Natural killer cell (primary cell): Measurements from ENCODE around the gene STX8. TPM values are rescaled to one million over a fixed set of nuclear protein-coding genes. Genes with fewer than 3 reads are reported as not detected.

Source experiments
- ATAC-seq, 3 donors: fragments of 150-1000 bp in 2 of 3; fragments of 200-7000 bp in 1 of 3; cut with Tn5 transposase; 1 replicate in 1 of 3; 2 replicates in 2 of 3; pipeline ENCODE4 v1.10.0; 2021; ENCODE audit warnings: mild to moderate bottlenecking in 2 of 3, moderate library complexity in 2 of 3
- DNase-seq, 2 donors: peaks; one replicate each; pipeline versions ENCODE4 v3.0.0 to v3.0.0-alpha.2; 2013 to 2021; ENCODE audit warnings: mixed read lengths in 1 of 2
- H3K27ac ChIP-seq: one replicate; pipeline ENCODE4 v1.5.1; 2013; ENCODE audit warnings: mild to moderate bottlenecking, low read length
- H3K27me3 ChIP-seq: one replicate; pipeline ENCODE4 v1.6.1; 2013; ENCODE audit warnings: low read length; ENCODE audit not compliant: control insufficient read depth, insufficient read depth
- H3K36me3 ChIP-seq: one replicate; pipeline ENCODE4 v1.6.1; 2013; ENCODE audit warnings: low read length; ENCODE audit not compliant: control insufficient read depth, insufficient read depth
- H3K4me1 ChIP-seq: one replicate; pipeline ENCODE4 v1.6.1; 2013; ENCODE audit warnings: low read length; ENCODE audit not compliant: control insufficient read depth, insufficient read depth
- H3K4me3 ChIP-seq: one replicate; pipeline ENCODE4 v1.5.1; 2013; ENCODE audit warnings: low read length
- H3K9me3 ChIP-seq: one replicate; pipeline ENCODE4 v1.6.1; 2013; ENCODE audit warnings: low read length; ENCODE audit not compliant: control insufficient read depth, insufficient read depth
- H3K27ac Mint-ChIP-seq, 2 donors: one replicate each; pipeline ENCODE4 v1.8.0; 2022; ENCODE audit warnings: mild to moderate bottlenecking in 2 of 2, mixed read lengths in 2 of 2, moderate library complexity in 1 of 2
- H3K27me3 Mint-ChIP-seq, 2 donors: one replicate each; pipeline ENCODE4 v1.8.0; 2022; ENCODE audit warnings: low read depth in 2 of 2, mixed read lengths in 2 of 2
- H3K36me3 Mint-ChIP-seq: one replicate; pipeline ENCODE4 v1.8.0; 2022; ENCODE audit warnings: mixed read lengths
- H3K4me1 Mint-ChIP-seq, 2 donors: one replicate each; pipeline ENCODE4 v1.8.0; 2022; ENCODE audit warnings: mixed read lengths in 2 of 2
- H3K4me3 Mint-ChIP-seq: one replicate; pipeline ENCODE4 v1.8.0; 2022; ENCODE audit warnings: mild to moderate bottlenecking, moderate library complexity, mixed read lengths
- H3K9me3 Mint-ChIP-seq, 2 donors: one replicate each; pipeline ENCODE4 v1.8.0; 2022; ENCODE audit warnings: mixed read lengths in 2 of 2
- WGBS: methylation state at CpG from one replicate; pipeline ENCODE4 v1.1.7; 2013; ENCODE audit warnings: missing lambda C conversion rate; ENCODE audit not compliant: insufficient coverage; 5-methylcytosine and 5-hydroxymethylcytosine counted together
- intact Hi-C: fragments of 100-400 bp; cut with micrococcal nuclease; formaldehyde crosslinking; loops from one replicate; pipeline ENCODE4 v1.14.2; 2022
- total RNA-seq, 4 donors: library from RNA; stranded (reverse); fragments of 120-200 nt in 1 of 4; gene quantifications; one replicate each; pipeline versions ENCODE4 v1.2.3 to v1.2.4, GENCODE V29; 2013 to 2022
- TF ChIP-seq, protein P1 (sequence below): fragments of 200-600 bp; IDR thresholded peaks from one replicate; pipeline ENCODE4 v1.8.0; 2022; ENCODE audit warnings: antibody characterized with exemption

The STX8 gene
- total RNA-seq, 3 donors from 2014 or later (not counting 1 experiment from before 2014, with no cell fraction given) = 96.3 to 141 (median 120) TPM

DNA sequence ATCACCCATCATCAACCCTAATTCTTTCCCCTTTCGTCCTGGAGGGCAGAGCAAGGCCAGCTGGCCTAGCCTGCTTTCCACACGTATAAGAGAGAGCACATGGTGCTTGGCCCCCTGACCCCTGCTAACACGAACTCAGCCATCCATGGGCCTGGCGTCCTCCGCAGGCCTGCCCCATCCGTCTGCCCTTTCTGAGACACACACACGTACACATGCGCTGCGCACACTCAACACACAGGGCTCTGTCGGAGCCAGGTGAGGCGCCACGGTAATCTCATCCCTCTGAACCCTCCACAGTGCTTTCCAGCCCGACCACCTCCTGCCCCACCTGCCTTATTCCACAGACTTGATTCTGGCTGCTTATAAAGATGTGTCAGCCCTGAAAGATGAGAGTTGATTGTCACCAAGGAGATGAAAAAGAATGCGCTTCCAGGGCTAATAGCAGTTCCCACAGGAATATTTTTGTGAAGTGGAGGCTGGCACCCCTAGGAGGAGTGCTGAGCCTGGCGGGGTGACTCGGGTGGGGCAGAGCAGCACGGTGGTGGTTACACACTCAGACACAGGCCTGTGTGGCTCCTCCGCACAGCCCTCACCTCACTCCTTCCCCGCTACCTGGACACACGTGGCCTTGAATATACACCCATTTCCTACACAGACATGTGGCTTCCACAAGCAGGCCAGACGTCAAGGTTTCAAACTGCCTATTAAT is 326.2 kb downstream of the STX8 start:
- 87% methylated on average over 21 of the region's 21 CpGs for WGBS
- no peak overlapping the region for H3K27ac Mint-ChIP-seq

DNA sequence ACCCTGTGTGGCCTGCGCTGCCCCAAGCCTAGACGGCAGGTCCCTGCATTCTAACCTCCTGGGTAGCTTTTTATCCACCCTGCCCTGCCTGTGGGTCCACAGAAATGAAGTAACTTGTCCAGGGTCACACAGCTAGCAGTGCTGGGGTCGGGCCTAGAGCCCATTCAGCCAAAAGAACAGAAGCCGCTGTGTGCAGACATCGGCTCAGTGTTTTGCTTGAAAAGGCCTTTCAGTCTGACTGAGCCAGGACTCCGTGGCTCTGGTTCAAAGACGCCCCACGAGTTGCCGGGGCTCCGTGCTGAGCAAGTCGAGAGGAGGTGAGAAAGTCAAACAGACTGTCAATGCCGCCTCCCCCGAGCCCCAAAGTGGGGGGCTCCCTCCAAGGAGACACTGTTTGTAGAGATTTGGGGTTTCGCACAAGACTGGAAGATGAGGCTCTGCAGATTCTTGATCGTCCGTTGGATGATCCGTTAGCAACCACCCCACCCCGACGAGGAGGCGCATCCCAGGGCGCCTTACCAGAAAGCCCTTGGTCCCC is 328.1 kb downstream of the STX8 start:
- Mint-ChIP-seq H3K4me1 (no peaks in the 10 kb centered on the region), H3K27ac (no peak overlapping the region), H3K4me3 (no peak overlapping the region), H3K27me3 (no peaks in the 10 kb centered on the region), H3K9me3 (no peaks in the 10 kb centered on the region), H3K36me3 (no peaks in the 10 kb centered on the region)
- TF ChIP-seq, protein P1, sequence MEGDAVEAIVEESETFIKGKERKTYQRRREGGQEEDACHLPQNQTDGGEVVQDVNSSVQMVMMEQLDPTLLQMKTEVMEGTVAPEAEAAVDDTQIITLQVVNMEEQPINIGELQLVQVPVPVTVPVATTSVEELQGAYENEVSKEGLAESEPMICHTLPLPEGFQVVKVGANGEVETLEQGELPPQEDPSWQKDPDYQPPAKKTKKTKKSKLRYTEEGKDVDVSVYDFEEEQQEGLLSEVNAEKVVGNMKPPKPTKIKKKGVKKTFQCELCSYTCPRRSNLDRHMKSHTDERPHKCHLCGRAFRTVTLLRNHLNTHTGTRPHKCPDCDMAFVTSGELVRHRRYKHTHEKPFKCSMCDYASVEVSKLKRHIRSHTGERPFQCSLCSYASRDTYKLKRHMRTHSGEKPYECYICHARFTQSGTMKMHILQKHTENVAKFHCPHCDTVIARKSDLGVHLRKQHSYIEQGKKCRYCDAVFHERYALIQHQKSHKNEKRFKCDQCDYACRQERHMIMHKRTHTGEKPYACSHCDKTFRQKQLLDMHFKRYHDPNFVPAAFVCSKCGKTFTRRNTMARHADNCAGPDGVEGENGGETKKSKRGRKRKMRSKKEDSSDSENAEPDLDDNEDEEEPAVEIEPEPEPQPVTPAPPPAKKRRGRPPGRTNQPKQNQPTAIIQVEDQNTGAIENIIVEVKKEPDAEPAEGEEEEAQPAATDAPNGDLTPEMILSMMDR = no peak
- intact Hi-C loops = no loop called here
- no peak for DNase-seq
- H3K36me3 ChIP-seq = peaks cover 6% of the 10 kb centered on the region
- no peaks in the 10 kb centered on the region for H3K27me3 ChIP-seq
- H3K27ac ChIP-seq = no peak overlapping the region
- 97% methylated on average over 21 of the region's 21 CpGs for whole genome bisulfite sequencing
- ATAC-seq = no peak
- H3K4me1 ChIP-seq = no peaks in the 10 kb centered on the region
- H3K9me3 ChIP-seq = no peaks in the 10 kb centered on the region
- no peak overlapping the region for H3K4me3 ChIP-seq

More for the DNA sequence above, 326.2 kb downstream of the STX8 start:
- H3K27me3 ChIP-seq = no peaks in the 10 kb centered on the region
- no peaks in the 10 kb centered on the region for H3K9me3 ChIP-seq
- peaks cover 6% of the 10 kb centered on the region for H3K36me3 ChIP-seq
- no peaks in the 10 kb centered on the region for H3K36me3 Mint-ChIP-seq
- no peaks in the 10 kb centered on the region for H3K9me3 Mint-ChIP-seq
- H3K4me1 ChIP-seq = no peaks in the 10 kb centered on the region
- H3K27ac ChIP-seq = no peak overlapping the region
- H3K27me3 Mint-ChIP-seq = no peaks in the 10 kb centered on the region
- H3K4me3 ChIP-seq = no peak overlapping the region
- TF ChIP-seq, protein P1 = no peak
- no peak for DNase-seq
- no peak overlapping the region for H3K4me3 Mint-ChIP-seq
- intact Hi-C loops = no loop called here
- no peak for ATAC-seq
- peaks cover 3 to 6% of the 10 kb centered on the region in 2 donors for H3K4me1 Mint-ChIP-seq

DNA sequence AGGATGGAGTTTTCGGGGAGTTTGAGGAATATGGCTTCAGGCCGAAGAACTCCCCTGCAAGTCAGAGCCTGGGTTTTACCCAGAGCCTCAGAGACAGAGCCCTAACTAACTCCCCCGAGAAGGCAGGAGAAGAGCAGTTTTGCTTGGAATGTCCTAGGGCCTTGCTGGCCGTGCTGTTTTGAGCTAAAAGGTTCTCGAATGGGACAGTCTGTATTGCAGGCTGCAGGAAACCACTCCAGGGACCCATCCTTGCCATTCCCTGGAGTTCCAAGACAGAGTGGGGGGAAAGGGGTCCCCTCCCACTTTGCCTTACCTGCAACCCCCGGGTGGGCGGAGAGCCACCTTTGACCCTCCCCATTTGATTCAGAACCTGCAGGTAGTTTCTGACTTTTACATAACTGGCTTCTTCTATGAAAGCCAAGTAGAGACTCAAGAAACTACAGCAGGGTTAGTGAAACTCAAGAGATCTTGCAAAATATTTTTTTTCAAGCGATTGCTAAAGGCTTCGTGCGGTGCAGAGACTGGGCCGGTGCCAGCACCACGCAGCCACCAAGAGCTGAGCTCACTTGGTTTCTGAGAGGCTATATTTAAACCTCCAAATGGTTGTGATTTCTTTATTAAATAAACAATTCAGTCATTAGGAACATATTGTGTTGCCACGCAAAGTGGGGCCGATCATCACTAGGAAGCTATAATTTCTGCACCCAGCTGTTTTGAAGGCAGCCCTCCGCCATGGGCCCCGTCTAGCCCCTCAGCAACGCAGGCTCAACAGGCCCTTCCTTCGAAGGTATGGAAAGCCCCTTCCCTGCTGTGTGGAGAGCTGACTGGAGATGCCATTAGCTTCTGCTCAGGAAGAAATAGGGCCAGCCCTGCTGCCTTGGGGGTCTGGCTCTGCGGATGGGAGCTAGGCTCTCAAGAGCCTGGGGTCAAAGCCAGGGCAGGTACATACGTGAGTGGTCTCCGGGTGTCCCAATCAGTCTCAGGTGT is 331.3 kb downstream of the STX8 start:
- Histone ChIP-seq H3K4me3 (no peak overlapping the region), H3K36me3 (peaks cover 2% of the 10 kb centered on the region), H3K9me3 (no peaks in the 10 kb centered on the region), H3K4me1 (peaks cover 17% of the 10 kb centered on the region), H3K27ac (no peak overlapping the region), H3K27me3 (no peaks in the 10 kb centered on the region)
- H3K4me3 Mint-ChIP-seq = no peak overlapping the region
- DNase-seq (no peak), ATAC-seq (no peak)
- H3K4me1 Mint-ChIP-seq = peaks cover 8 to 17% of the 10 kb centered on the region in 2 donors
- no peaks in the 10 kb centered on the region for H3K36me3 Mint-ChIP-seq
- intact Hi-C loops = no loop called here
- H3K9me3 Mint-ChIP-seq = no peaks in the 10 kb centered on the region
- TF ChIP-seq, protein P1 = no peak
- no peaks in the 10 kb centered on the region for H3K27me3 Mint-ChIP-seq
- no peak overlapping the region for H3K27ac Mint-ChIP-seq
- 95% methylated on average over 21 of the region's 21 CpGs for WGBS
